ENCODE data around the gene SLC6A19. TPM values are rescaled to one million over a fixed set of nuclear protein-coding genes. Genes with fewer than 3 reads are reported as not detected.

The SLC6A19 gene
- total and polyA plus RNA-seq, 9 of the 15 experiments (the other 6 are each of a cell fraction or from before 2014, with no cell fraction given) = 0.03 to 1.6 (median 0.59) TPM

GRCh38 chr5:1174122-1174936, 27.1 kb upstream of the SLC6A19 start (continued):
- no peak for TF ChIP-seq ZNF407 (IDR thresholded peaks at IDR 0.05; ENCODE audit: low read depth)
- no peak for TF ChIP-seq ZNF354B (CRISPR knock-in tag; IDR thresholded peaks at IDR 0.05)
- no peak for TF ChIP-seq PCBP1 (IDR thresholded peaks at IDR 0.05; ENCODE audit: low read depth, low read length, poor library complexity, severe bottlenecking)
- peak; percentile 52; the same call in 1 of the 2 replicates for TF ChIP-seq MTA3 (IDR thresholded peaks at IDR 0.05; ENCODE audit: borderline replicate concordance)
- TF ChIP-seq ZNF318 (IDR thresholded peaks at IDR 0.05; ENCODE audit: borderline replicate concordance in 1 of 2, low read depth in 1 of 2) = no peak

Measured in K562 (cell line).